ENCODE data around the gene ZDHHC20. TPM values are rescaled to one million over a fixed set of nuclear protein-coding genes. Genes with fewer than 3 reads are reported as not detected.

Gene ZDHHC20
- total RNA-seq, 4 donors from 2014 or later, result 29.9 to 104 (median 76.9) TPM

DNA sequence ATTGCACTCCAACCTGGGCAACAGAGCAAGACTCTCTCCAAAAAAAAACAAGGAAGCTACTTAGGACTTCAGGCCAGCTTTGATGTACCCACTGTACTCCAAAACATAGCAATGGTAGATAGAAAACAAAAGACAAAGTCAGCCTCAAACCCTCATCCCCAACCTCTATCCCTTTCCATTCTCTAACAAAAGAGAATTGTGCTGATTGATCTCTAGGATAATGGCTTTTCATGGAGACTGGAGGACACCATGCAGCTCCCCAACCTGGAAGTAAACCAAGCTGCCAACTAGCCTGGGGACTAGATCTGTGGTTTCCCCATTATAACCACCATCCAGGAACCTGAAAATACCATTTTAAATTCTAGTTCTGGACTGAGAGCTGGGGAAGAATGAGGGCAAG is 4.3 kb upstream of the ZDHHC20 start:
- H3K27me3 ChIP-seq, result no peaks in the 10 kb centered on the region
- H3K4me1 ChIP-seq, result peaks cover 0 to 11% (median 0%) of the 10 kb centered on the region in 4 donors
- in situ Hi-C loops (cut with MboI; ENCODE audit: low pct_ligation_motif_present in 1 of 4, low pct_unique_long_range_greater_than_20kb in 1 of 4, low sequenced_read_pairs in 3 of 4), result loop anchor here in 1 of 4 donors (10.0 kb wide), 1 partner anchor 349 kb away; no protein-coding TSS in a partner anchor
- no peak for DNase-seq
- no peak overlapping the region for H3K27ac ChIP-seq
- no peak overlapping the region for H3K4me3 ChIP-seq
- TF ChIP-seq POLR2A (IDR thresholded peaks at IDR 0.05), result no peak
- no peak for TF ChIP-seq POLR2AphosphoS5 (IDR thresholded peaks at IDR 0.05)
- TF ChIP-seq, protein P1, sequence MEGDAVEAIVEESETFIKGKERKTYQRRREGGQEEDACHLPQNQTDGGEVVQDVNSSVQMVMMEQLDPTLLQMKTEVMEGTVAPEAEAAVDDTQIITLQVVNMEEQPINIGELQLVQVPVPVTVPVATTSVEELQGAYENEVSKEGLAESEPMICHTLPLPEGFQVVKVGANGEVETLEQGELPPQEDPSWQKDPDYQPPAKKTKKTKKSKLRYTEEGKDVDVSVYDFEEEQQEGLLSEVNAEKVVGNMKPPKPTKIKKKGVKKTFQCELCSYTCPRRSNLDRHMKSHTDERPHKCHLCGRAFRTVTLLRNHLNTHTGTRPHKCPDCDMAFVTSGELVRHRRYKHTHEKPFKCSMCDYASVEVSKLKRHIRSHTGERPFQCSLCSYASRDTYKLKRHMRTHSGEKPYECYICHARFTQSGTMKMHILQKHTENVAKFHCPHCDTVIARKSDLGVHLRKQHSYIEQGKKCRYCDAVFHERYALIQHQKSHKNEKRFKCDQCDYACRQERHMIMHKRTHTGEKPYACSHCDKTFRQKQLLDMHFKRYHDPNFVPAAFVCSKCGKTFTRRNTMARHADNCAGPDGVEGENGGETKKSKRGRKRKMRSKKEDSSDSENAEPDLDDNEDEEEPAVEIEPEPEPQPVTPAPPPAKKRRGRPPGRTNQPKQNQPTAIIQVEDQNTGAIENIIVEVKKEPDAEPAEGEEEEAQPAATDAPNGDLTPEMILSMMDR (IDR thresholded peaks at IDR 0.05), result no peak
- no peak for TF ChIP-seq EP300 (IDR thresholded peaks at IDR 0.05; ENCODE audit: low read depth)
- no peaks in the 10 kb centered on the region for H3K9me3 ChIP-seq
- no peaks in the 10 kb centered on the region for H3K36me3 ChIP-seq
- intact Hi-C loops (cut with DNase I; ENCODE audit: low total_unique reads), result no loop called here

DNA sequence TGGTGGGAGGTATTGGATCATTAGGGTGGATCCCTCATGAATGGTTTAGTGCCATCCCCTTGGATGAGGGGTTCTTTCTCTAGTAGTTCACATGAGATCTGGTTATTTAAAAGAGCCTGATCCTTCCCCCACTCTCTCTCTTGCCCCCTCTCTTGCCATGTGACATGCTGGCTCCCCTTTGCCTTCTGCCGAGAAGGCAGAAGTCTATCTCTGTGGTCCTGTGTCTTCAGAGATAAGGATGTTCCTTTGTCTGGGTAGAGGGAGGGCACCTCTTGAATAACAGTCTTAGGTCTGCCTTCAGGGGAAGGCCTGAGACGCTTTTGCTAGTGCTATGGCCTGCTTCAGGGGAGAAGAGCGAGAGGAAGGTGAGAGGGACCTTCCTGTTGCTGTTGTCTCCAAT is 2.0 kb upstream of the ZDHHC20 start:
- in situ Hi-C loops (cut with MboI; ENCODE audit: low pct_ligation_motif_present in 1 of 4, low pct_unique_long_range_greater_than_20kb in 1 of 4, low sequenced_read_pairs in 3 of 4), result loop anchor here in 1 of 4 donors (10.0 kb wide), 1 partner anchor 346 kb away; no protein-coding TSS in a partner anchor

DNA sequence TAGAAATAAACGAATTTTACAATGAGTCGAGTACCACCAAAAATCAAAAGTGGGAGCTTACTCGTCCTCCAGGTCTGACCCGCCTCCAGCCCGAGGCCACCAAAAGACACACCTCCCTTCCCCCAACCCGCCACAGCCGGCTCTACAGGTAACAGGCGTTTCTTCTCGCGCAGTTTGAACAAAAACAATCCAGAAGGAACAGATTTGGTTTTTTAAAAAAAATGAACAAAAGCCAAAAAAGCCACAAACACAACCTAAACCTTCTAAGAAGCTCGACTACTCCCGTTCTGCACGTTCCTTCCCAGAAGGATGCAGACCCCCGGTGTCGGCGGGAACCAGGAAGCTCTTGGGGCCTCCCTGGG is 671 bp downstream of the ZDHHC20 start:
- in situ Hi-C loops (cut with MboI; ENCODE audit: low pct_ligation_motif_present in 1 of 4, low pct_unique_long_range_greater_than_20kb in 1 of 4, low sequenced_read_pairs in 3 of 4), result no loop called here
- intact Hi-C loops (cut with DNase I; ENCODE audit: low total_unique reads), result no loop called here
- H3K4me1 ChIP-seq, result peaks cover 8 to 22% (median 14%) of the 10 kb centered on the region in 4 donors
- WGBS, 2 donors (ENCODE audit: low coverage in 1 of 2), result 0% methylated on average over 7 to 16 of the region's 16 CpGs
- H3K27me3 ChIP-seq, result no peaks in the 10 kb centered on the region
- H3K9me3 ChIP-seq, result no peaks in the 10 kb centered on the region
- TF ChIP-seq POLR2AphosphoS5 (IDR thresholded peaks at IDR 0.05), result no peak
- no peak for TF ChIP-seq EP300 (IDR thresholded peaks at IDR 0.05; ENCODE audit: low read depth)
- no peak for TF ChIP-seq POLR2A (IDR thresholded peaks at IDR 0.05)
- TF ChIP-seq, protein P1 (IDR thresholded peaks at IDR 0.05), result no peak
- DNase-seq, result peak; percentile 68
- peak overlapping the region; percentile 92 to 99 (median 98) for H3K27ac ChIP-seq
- H3K4me3 ChIP-seq, result peak overlapping the region; percentile 65 to 100 (median 97)
- no peaks in the 10 kb centered on the region for H3K36me3 ChIP-seq

More for the DNA sequence above, 2.0 kb upstream of the ZDHHC20 start:
- 93% methylated on average over 3 of the region's 3 CpGs; no CpG with 5 or more reads in 1 of the 2 donors for WGBS, 2 donors (ENCODE audit: low coverage in 1 of 2)
- Histone ChIP-seq H3K4me1 (peaks cover 8 to 27% (median 11%) of the 10 kb centered on the region in 4 donors), H3K4me3 (no peak overlapping the region), H3K9me3 (no peaks in the 10 kb centered on the region), H3K27me3 (no peaks in the 10 kb centered on the region), H3K27ac (no peak overlapping the region), H3K36me3 (no peaks in the 10 kb centered on the region)
- DNase-seq, result no peak
- TF ChIP-seq, protein P1 (IDR thresholded peaks at IDR 0.05), result no peak
- TF ChIP-seq POLR2AphosphoS5 (IDR thresholded peaks at IDR 0.05) (no peak), POLR2A (IDR thresholded peaks at IDR 0.05) (no peak), EP300 (IDR thresholded peaks at IDR 0.05; ENCODE audit: low read depth) (no peak)
- intact Hi-C loops (cut with DNase I; ENCODE audit: low total_unique reads), result no loop called here

DNA sequence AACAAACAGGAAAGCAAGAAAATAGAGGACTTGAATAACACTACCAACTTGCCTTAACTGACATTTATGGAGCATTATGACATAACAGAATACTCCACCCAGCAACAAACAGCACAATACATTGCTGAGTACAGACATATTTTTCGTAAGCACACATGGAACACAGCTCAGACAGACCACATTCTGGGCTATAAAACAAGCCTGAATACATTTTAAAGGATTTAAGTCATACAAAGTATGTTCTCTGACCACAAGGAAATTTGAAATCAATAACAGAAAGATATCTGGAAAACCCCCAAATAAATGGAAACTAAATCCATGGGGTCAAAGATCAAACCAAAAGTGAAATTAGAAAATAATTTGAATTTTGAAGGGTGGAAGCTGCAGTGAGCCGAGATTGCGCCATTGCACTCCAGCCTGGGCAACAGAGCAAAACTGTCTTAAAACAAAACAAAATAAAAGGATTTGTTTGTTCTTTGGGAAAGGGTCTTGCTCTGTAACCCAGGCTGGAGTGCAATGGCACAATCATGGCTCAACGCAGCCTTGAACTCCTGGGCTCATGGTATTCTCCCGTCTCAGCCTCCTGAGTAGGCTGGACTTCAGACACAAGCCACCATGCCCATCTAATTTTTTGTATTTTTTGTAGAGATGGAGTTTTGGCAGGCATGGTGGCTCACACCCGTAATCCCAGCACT is 5.6 kb downstream of the ZDHHC20 start:
- intact Hi-C loops (cut with DNase I; ENCODE audit: low total_unique reads) (no loop called here), in situ Hi-C loops (cut with MboI; ENCODE audit: low pct_ligation_motif_present in 1 of 4, low pct_unique_long_range_greater_than_20kb in 1 of 4, low sequenced_read_pairs in 3 of 4) (no loop called here)
- Histone ChIP-seq H3K4me3 (no peak overlapping the region), H3K27me3 (no peaks in the 10 kb centered on the region), H3K36me3 (no peaks in the 10 kb centered on the region), H3K9me3 (no peaks in the 10 kb centered on the region), H3K27ac (peak overlapping the region in 2 of 4 donors; percentile 25 to 35), H3K4me1 (peaks cover 8 to 27% (median 17%) of the 10 kb centered on the region in 4 donors)
- no peak for DNase-seq
- WGBS, 2 donors (ENCODE audit: low coverage in 1 of 2), result 74 to 86% methylated on average over 3 to 6 of the region's 6 CpGs
- no peak for TF ChIP-seq POLR2A (IDR thresholded peaks at IDR 0.05)
- TF ChIP-seq POLR2AphosphoS5 (IDR thresholded peaks at IDR 0.05), result no peak
- TF ChIP-seq EP300 (IDR thresholded peaks at IDR 0.05; ENCODE audit: low read depth), result no peak
- TF ChIP-seq, protein P1 (IDR thresholded peaks at IDR 0.05), result no peak
